Measurements from ENCODE around the gene CAPZA2. TPM values are rescaled to one million over a fixed set of nuclear protein-coding genes. Genes with fewer than 3 reads are reported as not detected.
A peak's percentile ranks its signal among the peaks of the same experiment; 100 is the strongest.

The CAPZA2 gene
- total RNA-seq, 1 donor from 2014 or later: 210 TPM

GRCh38 chr7:116949941-116950801, 87.8 kb downstream of the CAPZA2 start:
- H3K79me2 ChIP-seq (ENCODE audit: low read depth): no peaks in the 10 kb centered on the region
- H3K9me3 ChIP-seq (ENCODE audit: low read depth): no peaks in the 10 kb centered on the region
- peaks cover 21% of the 10 kb centered on the region for H3K4me1 Mint-ChIP-seq
- H3K27me3 ChIP-seq: no peaks in the 10 kb centered on the region
- TF ChIP-seq EZH2 (IDR thresholded peaks at IDR 0.05) (no peak), EZH2phosphoT487 (IDR thresholded peaks at IDR 0.05) (no peak)
- TF ChIP-seq, protein P1, sequence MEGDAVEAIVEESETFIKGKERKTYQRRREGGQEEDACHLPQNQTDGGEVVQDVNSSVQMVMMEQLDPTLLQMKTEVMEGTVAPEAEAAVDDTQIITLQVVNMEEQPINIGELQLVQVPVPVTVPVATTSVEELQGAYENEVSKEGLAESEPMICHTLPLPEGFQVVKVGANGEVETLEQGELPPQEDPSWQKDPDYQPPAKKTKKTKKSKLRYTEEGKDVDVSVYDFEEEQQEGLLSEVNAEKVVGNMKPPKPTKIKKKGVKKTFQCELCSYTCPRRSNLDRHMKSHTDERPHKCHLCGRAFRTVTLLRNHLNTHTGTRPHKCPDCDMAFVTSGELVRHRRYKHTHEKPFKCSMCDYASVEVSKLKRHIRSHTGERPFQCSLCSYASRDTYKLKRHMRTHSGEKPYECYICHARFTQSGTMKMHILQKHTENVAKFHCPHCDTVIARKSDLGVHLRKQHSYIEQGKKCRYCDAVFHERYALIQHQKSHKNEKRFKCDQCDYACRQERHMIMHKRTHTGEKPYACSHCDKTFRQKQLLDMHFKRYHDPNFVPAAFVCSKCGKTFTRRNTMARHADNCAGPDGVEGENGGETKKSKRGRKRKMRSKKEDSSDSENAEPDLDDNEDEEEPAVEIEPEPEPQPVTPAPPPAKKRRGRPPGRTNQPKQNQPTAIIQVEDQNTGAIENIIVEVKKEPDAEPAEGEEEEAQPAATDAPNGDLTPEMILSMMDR (IDR thresholded peaks at IDR 0.05): no peak
- H3K27me3 Mint-ChIP-seq (ENCODE audit: insufficient read depth, low read depth): no peaks in the 10 kb centered on the region
- no peak overlapping the region for H3K4me2 ChIP-seq
- H3K4me3 ChIP-seq: no peak overlapping the region
- H3K36me3 ChIP-seq: no peaks in the 10 kb centered on the region
- H3F3A ChIP-seq (ENCODE audit: low read depth): peaks cover 18% of the 10 kb centered on the region
- no peak overlapping the region for H3K9ac ChIP-seq
- no peaks in the 10 kb centered on the region for H3K9me3 Mint-ChIP-seq
- no peak overlapping the region for H3K27ac ChIP-seq
- no peak for DNase-seq (ENCODE audit: low spot score)
- peak overlapping the region; percentile 43 for H3K27ac Mint-ChIP-seq
- no peaks in the 10 kb centered on the region for H3K36me3 Mint-ChIP-seq
- H4K20me1 ChIP-seq (ENCODE audit: low read depth): no peaks in the 10 kb centered on the region
- no peak overlapping the region for H2AFZ ChIP-seq (replicated peaks)
- peak overlapping the region; percentile 28 for H3K4me3 Mint-ChIP-seq
- H3K4me1 ChIP-seq: peaks cover 13% of the 10 kb centered on the region

GRCh38 chr7:116950889-116951351, 88.5 kb downstream of the CAPZA2 start:
- no peaks in the 10 kb centered on the region for H3K36me3 ChIP-seq
- no peaks in the 10 kb centered on the region for H3K36me3 Mint-ChIP-seq
- no peak overlapping the region for H3K9ac ChIP-seq
- H3K4me3 Mint-ChIP-seq: no peak overlapping the region
- H3K4me2 ChIP-seq: no peak overlapping the region
- H3K4me1 ChIP-seq: peaks cover 13% of the 10 kb centered on the region
- H3K9me3 ChIP-seq (ENCODE audit: low read depth): no peaks in the 10 kb centered on the region
- TF ChIP-seq EZH2 (IDR thresholded peaks at IDR 0.05) (no peak), EZH2phosphoT487 (IDR thresholded peaks at IDR 0.05) (no peak)
- TF ChIP-seq, protein P1 (IDR thresholded peaks at IDR 0.05): no peak
- H4K20me1 ChIP-seq (ENCODE audit: low read depth): no peaks in the 10 kb centered on the region
- H3K27me3 ChIP-seq: no peaks in the 10 kb centered on the region
- DNase-seq (ENCODE audit: low spot score): no peak
- H3K9me3 Mint-ChIP-seq: no peaks in the 10 kb centered on the region
- H3K4me1 Mint-ChIP-seq: peaks cover 22% of the 10 kb centered on the region
- H3K27me3 Mint-ChIP-seq (ENCODE audit: insufficient read depth, low read depth): no peaks in the 10 kb centered on the region
- H3K27ac ChIP-seq: no peak overlapping the region
- no peak overlapping the region for H3K4me3 ChIP-seq
- no peak overlapping the region for H3K27ac Mint-ChIP-seq
- H3K79me2 ChIP-seq (ENCODE audit: low read depth): no peaks in the 10 kb centered on the region
- peaks cover 18% of the 10 kb centered on the region for H3F3A ChIP-seq (ENCODE audit: low read depth)
- no peak overlapping the region for H2AFZ ChIP-seq (replicated peaks)

- Histone ChIP-seq H3K4me2 (no peak overlapping the region), H3K9ac (no peak overlapping the region), H3K4me1 (peaks cover 13% of the 10 kb centered on the region), H2AFZ (replicated peaks) (no peak overlapping the region), H3K9me3 (ENCODE audit: low read depth) (no peaks in the 10 kb centered on the region), H4K20me1 (ENCODE audit: low read depth) (no peaks in the 10 kb centered on the region), H3K79me2 (ENCODE audit: low read depth) (no peaks in the 10 kb centered on the region), H3K27me3 (no peaks in the 10 kb centered on the region), H3F3A (ENCODE audit: low read depth) (peaks cover 18% of the 10 kb centered on the region), H3K27ac (no peak overlapping the region), H3K36me3 (no peaks in the 10 kb centered on the region), H3K4me3 (no peak overlapping the region)
- H3K27me3 Mint-ChIP-seq (ENCODE audit: insufficient read depth, low read depth): no peaks in the 10 kb centered on the region
- peak overlapping the region; percentile 14 for H3K4me3 Mint-ChIP-seq
- TF ChIP-seq, protein P1 (IDR thresholded peaks at IDR 0.05): no peak
- TF ChIP-seq EZH2phosphoT487 (IDR thresholded peaks at IDR 0.05): no peak
- TF ChIP-seq EZH2 (IDR thresholded peaks at IDR 0.05): no peak
- no peak overlapping the region for H3K27ac Mint-ChIP-seq
- DNase-seq (ENCODE audit: low spot score): no peak
- H3K9me3 Mint-ChIP-seq: no peaks in the 10 kb centered on the region
- peaks cover 22% of the 10 kb centered on the region for H3K4me1 Mint-ChIP-seq
- H3K36me3 Mint-ChIP-seq: no peaks in the 10 kb centered on the region
Measured at GRCh38 chr7:116951366-116952292, 89.2 kb downstream of the CAPZA2 start.
